GM21717 (cell line): Measurements from ENCODE around the gene TNFSF10.
"Not testable (repeated sequence)": the region's sequence is repeated elsewhere in the genome, so short reads cannot be mapped to it uniquely, and the experiment has no call there.

Experiments
- ATAC-seq: cut with Tn5 transposase; IDR thresholded peaks from one replicate; pipeline ENCODE4 v1.9.1; 2021; ENCODE audit warnings: mild to moderate bottlenecking, moderate library complexity; ENCODE audit not compliant: unreplicated experiment

TNFSF10 gene

GRCh38 chr3:172522871-172523818, at the start of gene TNFSF10:
TNFSF10 (minus strand) TSS chr3:172523430; CDS start chr3:172523384, 46 bp downstream.
- peak; percentile 94 for ATAC-seq

GRCh38 chr3:172569128-172570008, 46.1 kb upstream of the TNFSF10 start:
- ATAC-seq: no peak

GRCh38 chr3:172568701-172569100, 45.5 kb upstream of the TNFSF10 start:
- ATAC-seq: no peak

GRCh38 chr3:172566785-172567184, 43.6 kb upstream of the TNFSF10 start:
- not testable (repeated sequence) for ATAC-seq

- ATAC-seq: no peak
Measured at GRCh38 chr3:172564499-172564898, 41.3 kb upstream of the TNFSF10 start.

- ATAC-seq: peak; percentile 54
Measured at GRCh38 chr3:172562871-172563865, 39.9 kb upstream of the TNFSF10 start.

GRCh38 chr3:172561897-172562640, 38.8 kb upstream of the TNFSF10 start:
- no peak for ATAC-seq

- no peak for ATAC-seq
Measured at GRCh38 chr3:172560586-172560985, 37.4 kb upstream of the TNFSF10 start.

- ATAC-seq: no peak
Measured at GRCh38 chr3:172560026-172560425, 36.8 kb upstream of the TNFSF10 start.

GRCh38 chr3:172559020-172559419, 35.8 kb upstream of the TNFSF10 start:
- no peak for ATAC-seq

- no peak for ATAC-seq
Measured at GRCh38 chr3:172557515-172558220, 34.4 kb upstream of the TNFSF10 start.

- ATAC-seq: no peak
Measured at GRCh38 chr3:172553526-172554252, 30.5 kb upstream of the TNFSF10 start.

- no peak for ATAC-seq
Measured at GRCh38 chr3:172552607-172553006, 29.4 kb upstream of the TNFSF10 start.

GRCh38 chr3:172551874-172552273, 28.6 kb upstream of the TNFSF10 start:
- no peak for ATAC-seq

GRCh38 chr3:172550347-172550943, 27.2 kb upstream of the TNFSF10 start:
- ATAC-seq: peak; percentile 85

- no peak for ATAC-seq
Measured at GRCh38 chr3:172549144-172549543, 25.9 kb upstream of the TNFSF10 start.

- no peak for ATAC-seq
Measured at GRCh38 chr3:172546628-172547214, 23.5 kb upstream of the TNFSF10 start.

- no peak for ATAC-seq
Measured at GRCh38 chr3:172546105-172546504, 22.9 kb upstream of the TNFSF10 start.
